Measurements from ENCODE around the gene ATG2A.

The ATG2A gene

GRCh38 chr11:64883575-64883974 lies 33.4 kb downstream of the ATG2A start:
- no peak for DNase-seq

- DNase-seq = no peak
These were observed 34.8 kb downstream of the ATG2A start for GRCh38 chr11:64882243-64882642.

GRCh38 chr11:64881476-64881875 lies 35.5 kb downstream of the ATG2A start:
- DNase-seq = peak; percentile 34

- no peak for DNase-seq
These were observed 36.6 kb downstream of the ATG2A start for GRCh38 chr11:64880240-64881001.

GRCh38 chr11:64879244-64879900 lies 37.6 kb downstream of the ATG2A start:
- no peak for DNase-seq

GRCh38 chr11:64878494-64879243 lies 38.3 kb downstream of the ATG2A start, which contains the start of gene EHD1:
TSS of gene EHD1 (minus strand) at chr11:64878621. CDS start at chr11:64878464, 157 bp downstream.
- peak; percentile 100 for DNase-seq

- DNase-seq = no peak
These were observed 38.9 kb downstream of the ATG2A start for GRCh38 chr11:64878223-64878493.

GRCh38 chr11:64877390-64878222 lies 39.4 kb downstream of the ATG2A start:
- peak; percentile 64 for DNase-seq

GRCh38 chr11:64876835-64877341 lies 40.1 kb downstream of the ATG2A start:
- DNase-seq = no peak

GRCh38 chr11:64876229-64876750 lies 40.7 kb downstream of the ATG2A start:
- DNase-seq = no peak

GRCh38 chr11:64875369-64876228 lies 41.4 kb downstream of the ATG2A start:
- no peak for DNase-seq

GRCh38 chr11:64874308-64875240 lies 42.4 kb downstream of the ATG2A start:
- DNase-seq = no peak

- DNase-seq = no peak
These were observed 44.1 kb downstream of the ATG2A start for GRCh38 chr11:64872790-64873488.

GRCh38 chr11:64871492-64871891 lies 45.5 kb downstream of the ATG2A start:
- DNase-seq = no peak

GRCh38 chr11:64870893-64871466 lies 46.0 kb downstream of the ATG2A start:
- no peak for DNase-seq

- DNase-seq = no peak
These were observed 46.7 kb downstream of the ATG2A start for GRCh38 chr11:64870176-64870892.

GRCh38 chr11:64869571-64870175 lies 47.3 kb downstream of the ATG2A start:
- DNase-seq = no peak

- no peak for DNase-seq
These were observed 48.0 kb downstream of the ATG2A start for GRCh38 chr11:64868904-64869570.

Measured in NCI-H69 (cell line).